Fibroblast of the conjunctiva (primary cell): Measurements from ENCODE around the gene GAREM1.

Experiments used
- DNase-seq: peaks from one replicate; pipeline ENCODE4 v3.0.0-alpha.2; 2010; ENCODE audit warnings: low read depth

Gene GAREM1

DNA sequence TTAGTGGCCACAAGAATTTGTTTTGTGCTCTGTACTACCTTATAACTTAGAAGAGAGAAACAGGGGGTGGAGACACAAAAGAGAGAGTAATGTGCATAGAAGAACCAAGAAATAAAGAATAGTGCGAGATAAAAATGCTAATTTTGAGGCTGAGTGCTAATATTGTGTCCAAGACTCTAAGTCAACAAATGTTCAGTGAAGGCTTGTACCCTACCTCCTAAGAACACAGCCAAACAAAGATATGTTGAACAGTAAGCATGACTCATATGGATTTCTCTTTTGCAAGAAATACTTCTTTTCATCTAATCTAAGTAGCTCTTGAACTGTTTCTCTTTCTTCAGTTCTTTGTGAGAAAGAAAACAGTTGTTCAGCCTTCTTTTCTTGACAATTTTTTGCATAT lies 45.2 kb downstream of the GAREM1 start:
- peak; percentile 24 for DNase-seq

GRCh38 chr18:32424696-32425095 lies 46.0 kb downstream of the GAREM1 start:
- DNase-seq: no peak

DNA sequence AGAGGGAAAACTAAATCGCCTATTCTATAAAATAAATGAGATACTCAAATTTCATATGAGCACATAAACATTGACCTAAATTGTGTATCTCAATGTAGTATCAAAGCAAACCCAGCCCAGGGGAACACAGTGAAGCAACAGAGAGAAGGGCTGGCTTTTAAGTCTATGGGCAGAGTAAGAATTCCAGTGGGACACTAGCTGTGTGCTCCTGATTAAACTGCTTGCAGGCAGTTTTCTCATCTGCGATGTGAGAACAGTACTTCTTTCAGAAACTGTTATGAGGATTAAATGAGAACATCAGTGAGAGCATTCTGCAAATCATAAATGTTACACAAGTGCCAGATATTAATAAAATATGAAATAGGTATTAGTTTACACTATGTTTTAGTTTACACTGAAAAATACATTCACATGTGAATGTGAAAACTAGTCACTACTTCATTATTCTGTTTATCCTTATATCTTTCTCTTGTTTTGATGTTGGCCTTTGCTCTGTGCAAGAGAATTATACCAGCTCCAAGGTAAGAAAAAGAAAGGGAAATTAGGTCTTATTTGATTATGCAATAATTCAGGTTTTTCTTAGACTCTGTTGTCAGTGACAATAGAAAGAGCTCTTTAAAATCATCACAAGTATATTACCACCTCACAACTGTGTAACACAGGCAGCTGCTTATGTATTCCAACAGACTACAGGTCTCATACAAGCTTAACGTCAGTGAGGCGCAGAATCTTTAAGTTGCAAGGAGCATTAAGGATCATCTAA lies 47.5 kb downstream of the GAREM1 start:
- DNase-seq: no peak

DNA sequence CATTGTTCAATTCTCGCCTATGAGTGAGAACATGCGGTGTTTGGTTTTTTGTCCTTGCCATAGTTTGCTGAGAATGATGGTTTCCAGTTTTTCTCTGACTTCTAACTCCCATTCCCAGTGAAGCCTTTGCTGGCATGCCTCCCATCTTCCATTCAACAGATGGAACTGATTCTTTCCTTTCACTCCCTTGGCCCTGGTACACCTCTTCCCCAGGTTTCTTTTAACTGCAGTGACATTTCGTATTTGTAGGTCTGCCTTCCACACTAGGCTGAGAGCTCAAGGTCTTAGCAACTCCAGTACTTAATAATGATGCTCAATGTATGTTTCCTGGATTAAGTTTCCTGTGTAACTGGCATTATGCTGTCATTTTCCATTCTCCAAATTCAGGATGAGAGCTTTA lies 48.5 kb downstream of the GAREM1 start:
- no peak for DNase-seq

DNA sequence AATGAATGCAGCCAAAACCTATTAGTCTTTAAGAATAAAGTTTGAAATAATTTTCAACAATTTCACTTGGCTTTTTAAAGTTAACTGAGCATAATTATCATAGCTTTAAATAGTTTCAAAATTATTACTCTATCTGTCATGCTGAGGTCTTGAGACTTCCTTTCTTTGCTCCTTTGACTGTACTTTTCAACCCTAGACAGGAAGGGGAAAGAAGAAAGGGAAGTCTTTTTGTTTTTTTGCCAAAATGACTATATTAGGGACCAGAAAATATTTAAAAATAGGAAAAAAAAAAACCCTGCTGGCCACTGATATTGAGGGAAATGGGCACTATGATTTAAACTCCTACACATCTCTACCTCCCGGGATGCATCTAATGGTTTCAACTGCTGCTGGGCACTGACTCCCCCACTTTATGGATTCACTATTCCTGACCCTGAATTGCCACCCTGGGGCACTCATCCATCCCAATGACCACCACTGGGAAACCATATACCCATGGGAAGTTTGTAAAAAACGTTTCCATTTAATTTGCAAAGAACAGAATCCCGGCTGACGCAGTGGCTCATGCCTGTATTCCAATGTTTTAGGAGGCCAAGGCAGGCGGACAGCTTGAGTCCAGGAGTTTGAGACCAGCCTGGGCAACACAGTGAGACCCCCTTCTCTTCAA lies 50.5 kb downstream of the GAREM1 start:
- DNase-seq: no peak

DNA sequence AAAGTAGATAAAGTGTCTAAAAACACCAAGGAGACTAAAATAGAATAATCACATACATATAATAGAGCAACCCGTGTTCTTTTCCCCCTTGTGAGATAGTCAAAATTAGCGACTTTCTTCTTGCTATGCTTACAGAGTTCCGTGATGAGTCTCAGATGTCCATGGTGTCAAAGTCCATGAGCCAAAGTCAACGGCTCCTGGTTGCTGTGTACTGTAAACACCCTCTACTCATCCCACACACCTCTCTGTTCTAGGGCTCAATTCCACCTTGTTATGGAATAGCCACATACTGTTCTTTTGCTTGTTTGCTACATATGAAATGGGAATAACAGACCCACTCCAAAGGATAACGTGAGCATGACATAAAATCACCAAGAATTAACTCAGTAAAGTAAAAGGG lies 52.5 kb downstream of the GAREM1 start:
- no peak for DNase-seq

DNA sequence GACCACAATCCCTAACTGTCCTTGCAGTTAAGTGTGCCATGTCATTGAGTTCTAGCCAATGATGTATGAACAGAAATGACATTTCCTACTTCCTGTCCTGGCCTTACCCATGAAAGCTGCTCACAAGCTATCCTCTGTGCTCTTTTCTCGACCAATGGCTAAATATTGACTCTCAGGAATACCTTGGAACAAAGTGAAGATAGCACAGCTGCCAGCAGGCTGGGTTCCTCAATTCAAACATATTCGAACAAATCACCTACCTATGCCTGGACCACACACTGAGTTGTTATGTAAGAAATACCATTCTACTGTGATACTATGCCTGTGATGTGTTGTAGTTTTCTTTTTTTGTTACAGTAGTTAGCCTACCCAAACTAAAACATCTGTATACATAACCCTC lies 65.1 kb downstream of the GAREM1 start:
- DNase-seq: no peak

- no peak for DNase-seq
Measured at GRCh38 chr18:32401621-32402020, 69.1 kb downstream of the GAREM1 start.

- DNase-seq: no peak
Measured at GRCh38 chr18:32393407-32393806, 77.3 kb downstream of the GAREM1 start.

- DNase-seq: no peak
Measured at GRCh38 chr18:32391126-32391525, 79.6 kb downstream of the GAREM1 start.

DNA sequence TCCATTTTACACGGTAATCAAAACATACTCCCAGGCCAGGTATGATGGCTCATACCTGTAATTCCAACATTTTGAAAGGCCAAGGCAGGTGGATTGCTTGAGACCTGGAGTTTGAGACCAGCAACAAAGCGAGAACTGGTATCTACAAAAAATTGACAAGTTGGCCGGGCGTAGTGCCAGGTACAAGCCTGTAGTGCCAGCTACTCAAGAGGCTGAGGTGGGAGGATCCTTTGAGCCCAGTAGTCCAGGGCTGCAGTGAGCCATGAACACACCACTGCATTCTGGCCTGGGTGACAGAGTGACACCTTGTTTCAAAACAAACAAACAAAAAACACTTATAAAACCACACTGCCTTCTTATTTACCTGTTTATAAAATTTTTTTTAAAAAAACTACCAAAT lies 80.8 kb downstream of the GAREM1 start:
- DNase-seq: no peak

GRCh38 chr18:32389191-32389590 lies 81.5 kb downstream of the GAREM1 start:
- no peak for DNase-seq

GRCh38 chr18:32386471-32386870 lies 84.2 kb downstream of the GAREM1 start:
- DNase-seq: no peak

- peak; percentile 74 for DNase-seq
Measured at GRCh38 chr18:32383050-32383819, 87.4 kb downstream of the GAREM1 start.

GRCh38 chr18:32381761-32382160 lies 88.9 kb downstream of the GAREM1 start:
- DNase-seq: no peak

DNA sequence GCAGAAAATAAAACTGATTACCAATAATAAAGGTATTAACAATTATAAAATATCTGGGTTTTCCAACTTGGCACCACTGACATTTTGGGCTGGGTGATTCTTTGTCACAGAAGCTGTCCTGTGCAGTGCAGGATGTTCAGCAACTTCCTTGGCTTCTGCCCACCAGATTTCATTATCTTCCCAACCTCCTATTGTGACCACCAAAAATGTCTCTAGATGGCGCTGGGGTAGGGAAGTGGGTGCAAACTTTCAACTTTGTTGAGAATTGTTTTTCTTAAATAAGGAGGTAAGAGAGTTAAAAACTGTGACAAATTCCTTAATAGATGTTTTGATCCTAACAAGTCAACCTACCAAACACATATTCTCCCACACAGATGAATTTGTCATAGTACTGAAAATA lies 90.1 kb downstream of the GAREM1 start:
- no peak for DNase-seq

GRCh38 chr18:32379891-32380290 lies 90.8 kb downstream of the GAREM1 start:
- no peak for DNase-seq

GRCh38 chr18:32378705-32379104 lies 92.0 kb downstream of the GAREM1 start:
- DNase-seq: no peak

GRCh38 chr18:32373995-32374394 lies 96.7 kb downstream of the GAREM1 start:
- DNase-seq: no peak

DNA sequence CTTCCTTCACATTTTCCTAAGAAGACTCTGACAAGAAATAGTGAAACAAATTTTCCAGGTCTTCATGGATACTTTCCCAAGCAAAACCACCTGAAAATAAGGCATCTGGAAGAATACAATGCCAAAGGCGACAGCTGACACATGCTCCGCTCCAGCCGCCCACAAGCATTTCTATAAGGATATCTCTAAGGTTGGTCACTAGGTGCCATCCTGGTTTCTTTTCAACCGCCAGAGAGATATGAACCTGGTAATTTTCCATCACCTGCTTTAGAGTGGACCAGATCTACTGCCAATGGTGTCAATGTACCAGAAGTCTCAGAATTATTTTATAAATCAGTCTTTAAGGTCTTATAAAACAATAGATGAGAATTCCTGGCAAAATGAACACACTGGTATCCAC lies 97.2 kb downstream of the GAREM1 start:
- no peak for DNase-seq

DNA sequence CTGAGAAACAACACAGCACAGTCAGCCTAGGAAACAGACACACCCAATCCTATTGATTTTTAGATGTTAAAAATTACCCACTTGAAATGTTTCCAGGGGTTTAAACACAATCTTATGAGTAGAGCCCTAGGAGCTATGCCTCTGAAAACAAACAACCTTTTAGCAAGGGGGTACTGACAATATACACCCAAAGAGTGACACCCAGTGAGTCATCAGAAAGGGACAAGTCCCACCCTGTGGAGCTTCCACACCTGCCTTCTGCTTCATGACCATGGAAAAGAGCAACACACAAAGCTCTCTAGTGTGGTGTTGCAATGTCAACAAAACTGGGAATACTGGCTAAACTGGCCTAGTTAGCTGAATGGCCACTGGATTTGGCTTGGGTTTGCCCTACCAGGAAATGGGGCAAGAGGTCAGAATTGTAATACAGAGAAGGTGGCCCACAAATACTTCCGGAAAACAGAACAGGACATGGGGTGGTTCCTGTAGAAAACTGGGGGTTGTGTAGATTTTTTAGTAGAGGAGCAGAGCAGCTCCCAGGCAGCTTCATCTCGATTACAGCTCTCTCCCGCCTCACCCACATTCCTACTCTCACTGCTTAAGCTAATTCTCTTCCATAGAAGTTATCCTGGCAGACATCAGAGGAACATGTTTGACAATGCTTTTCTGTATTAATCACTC lies 98.2 kb downstream of the GAREM1 start:
- DNase-seq: no peak

GRCh38 chr18:32372047-32372380 lies 98.7 kb downstream of the GAREM1 start:
- no peak for DNase-seq

DNA sequence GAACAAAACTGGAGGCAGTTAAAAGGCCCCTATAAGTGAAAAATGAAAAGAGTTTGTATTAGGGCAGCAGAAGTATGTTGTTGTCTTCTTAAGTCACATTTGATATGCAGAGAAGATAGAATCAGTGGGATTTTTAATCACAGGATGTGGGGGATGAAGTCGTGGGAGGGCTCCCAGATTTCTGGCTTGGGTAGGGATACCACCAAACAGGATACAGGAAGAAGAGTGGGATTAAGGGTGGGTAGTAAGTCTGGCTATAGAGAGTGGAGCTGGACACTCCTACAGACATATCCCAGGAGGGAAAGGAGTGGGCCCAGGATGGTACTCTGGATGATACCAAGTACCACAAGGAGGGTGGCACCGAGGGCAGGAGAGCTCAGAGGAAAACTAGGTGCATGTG lies 99.3 kb downstream of the GAREM1 start:
- DNase-seq: no peak
